GM21390 (cell line): ENCODE data around the gene THRAP3.
"Not testable (repeated sequence)": the region's sequence is repeated elsewhere in the genome, so short reads cannot be mapped to it uniquely, and the experiment has no call there.

Experiments used
- ATAC-seq: cut with Tn5 transposase; IDR thresholded peaks from one replicate; pipeline ENCODE4 v1.9.1; 2021; ENCODE audit not compliant: unreplicated experiment

THRAP3 gene, protein sequence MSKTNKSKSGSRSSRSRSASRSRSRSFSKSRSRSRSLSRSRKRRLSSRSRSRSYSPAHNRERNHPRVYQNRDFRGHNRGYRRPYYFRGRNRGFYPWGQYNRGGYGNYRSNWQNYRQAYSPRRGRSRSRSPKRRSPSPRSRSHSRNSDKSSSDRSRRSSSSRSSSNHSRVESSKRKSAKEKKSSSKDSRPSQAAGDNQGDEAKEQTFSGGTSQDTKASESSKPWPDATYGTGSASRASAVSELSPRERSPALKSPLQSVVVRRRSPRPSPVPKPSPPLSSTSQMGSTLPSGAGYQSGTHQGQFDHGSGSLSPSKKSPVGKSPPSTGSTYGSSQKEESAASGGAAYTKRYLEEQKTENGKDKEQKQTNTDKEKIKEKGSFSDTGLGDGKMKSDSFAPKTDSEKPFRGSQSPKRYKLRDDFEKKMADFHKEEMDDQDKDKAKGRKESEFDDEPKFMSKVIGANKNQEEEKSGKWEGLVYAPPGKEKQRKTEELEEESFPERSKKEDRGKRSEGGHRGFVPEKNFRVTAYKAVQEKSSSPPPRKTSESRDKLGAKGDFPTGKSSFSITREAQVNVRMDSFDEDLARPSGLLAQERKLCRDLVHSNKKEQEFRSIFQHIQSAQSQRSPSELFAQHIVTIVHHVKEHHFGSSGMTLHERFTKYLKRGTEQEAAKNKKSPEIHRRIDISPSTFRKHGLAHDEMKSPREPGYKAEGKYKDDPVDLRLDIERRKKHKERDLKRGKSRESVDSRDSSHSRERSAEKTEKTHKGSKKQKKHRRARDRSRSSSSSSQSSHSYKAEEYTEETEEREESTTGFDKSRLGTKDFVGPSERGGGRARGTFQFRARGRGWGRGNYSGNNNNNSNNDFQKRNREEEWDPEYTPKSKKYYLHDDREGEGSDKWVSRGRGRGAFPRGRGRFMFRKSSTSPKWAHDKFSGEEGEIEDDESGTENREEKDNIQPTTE

DNA sequence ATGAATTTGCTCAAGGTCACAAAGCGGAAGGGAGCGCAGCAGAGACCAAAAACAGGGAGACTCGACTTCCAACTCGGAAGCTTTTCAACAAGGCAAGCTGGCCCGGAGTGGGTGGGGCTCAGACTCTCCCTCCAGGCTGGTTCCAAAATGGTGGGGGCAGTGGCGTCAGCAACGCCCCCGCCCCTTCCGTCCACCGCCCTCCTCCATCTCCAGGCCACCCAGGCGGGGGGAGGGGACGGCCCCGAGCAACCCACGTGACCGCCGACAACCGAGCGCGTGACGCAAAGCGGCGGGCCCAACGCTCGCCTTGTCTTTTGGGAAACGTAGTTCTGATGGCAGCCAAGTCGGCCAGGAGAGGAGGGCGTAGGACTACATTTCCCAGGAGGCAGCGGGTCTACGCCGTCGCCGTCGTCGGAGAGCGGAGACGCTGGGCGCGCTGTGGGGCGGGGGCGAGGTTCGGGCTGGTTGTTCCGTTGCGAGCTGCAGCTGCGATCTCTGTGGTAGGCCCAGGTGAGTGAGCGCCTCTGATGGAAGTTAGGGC lies at the start of gene THRAP3:
TSS of gene THRAP3 (plus strand) at position 448 of the 541 bp plus-strand sequence. CDS start 58,121 bp downstream, outside the sequence.
- peak; percentile 88 for ATAC-seq

DNA sequence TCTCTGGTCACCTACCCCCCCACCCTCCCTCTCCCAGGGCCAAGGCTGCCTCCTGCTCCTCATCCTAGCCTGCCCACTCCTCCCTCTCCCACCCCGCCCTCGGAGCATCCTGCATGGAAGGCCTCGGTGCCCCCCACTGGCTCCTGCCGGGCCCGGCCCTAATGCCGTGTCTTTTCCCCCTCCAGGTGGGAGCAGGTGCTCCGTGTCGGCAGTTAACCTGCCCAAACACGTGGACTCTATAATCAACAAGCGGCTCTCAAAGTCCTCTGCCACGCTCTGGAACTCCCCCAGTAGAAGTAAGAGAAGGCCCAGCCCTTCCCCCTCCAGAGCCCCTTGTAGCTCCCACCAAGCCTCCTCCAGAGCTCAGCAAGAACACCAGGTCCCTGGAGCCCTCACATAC lies 49.5 kb upstream of the THRAP3 start:
- ATAC-seq, result no peak

DNA sequence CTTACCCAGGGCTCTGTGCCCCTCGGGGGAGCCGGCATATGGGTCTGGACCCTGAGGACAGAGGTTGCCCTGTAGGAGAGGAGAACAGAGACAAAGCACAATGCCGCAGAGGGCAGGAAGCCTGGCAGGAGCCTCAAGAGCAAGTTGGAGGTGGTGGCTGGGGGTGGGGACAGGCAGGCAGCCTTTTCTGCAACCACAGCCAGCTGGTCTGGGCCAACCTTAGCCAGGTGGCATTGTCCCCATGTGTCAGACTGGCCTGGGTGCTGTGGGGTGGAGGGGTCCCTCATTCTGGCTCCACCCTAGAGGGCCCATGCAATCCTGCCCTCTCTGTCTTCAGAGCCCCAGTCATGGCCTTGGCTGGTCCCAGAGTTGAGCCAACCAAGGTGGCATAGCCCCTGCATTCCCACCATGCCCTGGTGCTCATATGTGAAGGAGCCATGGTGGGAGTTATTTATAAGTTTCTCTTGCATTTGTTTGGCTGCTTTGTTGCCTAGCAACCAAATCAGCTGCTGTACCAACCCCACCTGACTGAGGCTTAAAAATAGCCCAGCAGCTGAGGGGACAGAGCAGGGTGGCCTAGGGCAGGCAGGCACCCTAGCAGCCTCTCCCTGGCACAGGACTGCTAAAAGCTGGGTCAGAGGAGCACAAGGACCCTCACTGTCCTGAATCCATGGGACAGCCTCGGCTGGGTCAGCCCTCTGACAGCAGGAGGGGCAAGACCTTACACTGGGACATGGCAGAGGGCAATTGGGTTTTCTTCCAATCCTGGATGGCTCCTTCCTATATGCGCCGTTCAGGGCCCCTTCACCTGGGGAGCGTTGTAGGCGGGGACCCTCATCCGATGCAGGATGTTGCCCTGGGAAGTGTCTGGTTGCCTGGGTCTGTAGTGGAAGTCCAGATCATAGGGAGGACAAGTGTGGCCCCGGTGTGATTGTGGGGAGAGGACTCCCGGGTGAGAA lies 48.8 kb upstream of the THRAP3 start:
- no peak for ATAC-seq

DNA sequence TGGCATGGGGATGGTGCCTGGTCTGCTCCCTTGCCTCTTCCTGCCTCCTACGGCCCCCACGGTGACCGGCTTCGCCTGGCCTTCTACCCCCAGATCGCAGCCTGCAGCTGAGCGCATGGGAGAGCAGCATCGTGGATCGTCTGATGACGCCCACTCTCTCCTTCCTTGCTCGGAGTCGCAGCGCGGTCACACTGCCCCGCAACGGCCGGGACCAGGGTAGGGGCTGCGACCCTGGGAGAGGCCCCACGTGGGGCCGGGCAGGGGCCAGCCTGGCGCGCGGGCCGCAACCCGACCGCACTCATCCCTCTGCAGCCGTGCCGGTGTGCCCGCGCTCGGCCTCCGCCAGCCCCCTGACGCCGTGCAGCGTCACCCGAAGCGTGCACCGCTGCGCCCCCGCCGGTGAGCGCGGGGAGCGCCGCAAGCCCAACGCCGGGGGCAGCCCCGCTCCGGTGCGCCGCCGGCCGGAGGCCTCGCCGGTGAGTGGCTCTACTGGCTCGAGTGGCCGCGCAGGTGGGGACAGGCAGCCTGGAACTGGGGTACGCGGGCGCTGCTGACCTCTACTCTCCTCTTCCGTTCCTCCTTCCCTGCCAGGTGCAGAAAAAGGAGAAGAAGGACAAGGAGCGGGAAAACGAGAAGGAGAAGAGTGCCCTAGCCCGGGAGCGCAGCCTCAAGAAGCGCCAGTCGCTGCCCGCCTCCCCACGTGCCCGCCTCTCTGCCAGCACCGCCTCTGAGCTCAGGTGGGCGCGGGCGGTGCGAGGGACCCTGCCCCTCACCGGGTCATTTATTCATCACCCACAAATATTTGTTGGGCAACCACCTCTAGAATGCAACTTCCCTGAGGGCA lies 47.9 kb upstream of the THRAP3 start:
- ATAC-seq, result no peak

DNA sequence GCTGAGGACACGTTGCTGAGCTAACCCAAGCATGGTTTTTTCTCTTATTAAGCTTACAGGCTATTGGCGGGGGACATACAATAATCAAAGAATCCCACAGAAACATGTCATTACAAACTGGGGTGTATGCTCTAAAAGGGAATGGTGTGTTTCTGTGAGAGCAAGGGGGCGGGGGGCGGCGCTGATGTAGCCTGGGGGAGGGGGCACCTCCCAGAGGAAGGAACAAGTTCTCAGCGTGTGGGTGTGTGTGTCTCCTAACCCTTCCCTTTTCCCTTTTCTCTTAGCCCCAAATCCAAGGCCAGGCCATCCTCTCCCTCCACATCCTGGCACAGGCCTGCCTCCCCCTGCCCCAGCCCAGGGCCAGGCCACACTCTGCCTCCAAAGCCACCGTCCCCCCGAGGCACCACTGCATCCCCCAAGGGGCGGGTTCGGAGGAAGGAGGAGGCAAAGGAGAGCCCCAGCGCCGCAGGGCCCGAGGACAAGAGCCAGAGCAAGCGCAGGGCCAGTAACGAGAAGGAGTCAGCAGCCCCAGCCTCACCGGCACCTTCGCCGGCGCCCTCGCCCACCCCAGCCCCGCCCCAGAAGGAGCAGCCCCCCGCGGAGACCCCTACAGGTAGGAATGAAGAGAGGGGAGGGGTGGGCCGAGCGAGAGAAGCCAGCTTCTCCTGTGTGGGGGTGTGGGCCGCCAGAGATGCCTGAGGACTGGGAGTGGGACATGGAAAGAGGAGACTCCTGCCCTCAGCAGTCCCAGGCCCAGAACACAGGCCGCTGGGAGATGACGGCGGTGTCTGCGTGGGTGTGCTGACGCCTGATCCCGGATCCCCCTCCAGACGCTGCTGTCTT lies 46.4 kb upstream of the THRAP3 start:
- ATAC-seq, result no peak

DNA sequence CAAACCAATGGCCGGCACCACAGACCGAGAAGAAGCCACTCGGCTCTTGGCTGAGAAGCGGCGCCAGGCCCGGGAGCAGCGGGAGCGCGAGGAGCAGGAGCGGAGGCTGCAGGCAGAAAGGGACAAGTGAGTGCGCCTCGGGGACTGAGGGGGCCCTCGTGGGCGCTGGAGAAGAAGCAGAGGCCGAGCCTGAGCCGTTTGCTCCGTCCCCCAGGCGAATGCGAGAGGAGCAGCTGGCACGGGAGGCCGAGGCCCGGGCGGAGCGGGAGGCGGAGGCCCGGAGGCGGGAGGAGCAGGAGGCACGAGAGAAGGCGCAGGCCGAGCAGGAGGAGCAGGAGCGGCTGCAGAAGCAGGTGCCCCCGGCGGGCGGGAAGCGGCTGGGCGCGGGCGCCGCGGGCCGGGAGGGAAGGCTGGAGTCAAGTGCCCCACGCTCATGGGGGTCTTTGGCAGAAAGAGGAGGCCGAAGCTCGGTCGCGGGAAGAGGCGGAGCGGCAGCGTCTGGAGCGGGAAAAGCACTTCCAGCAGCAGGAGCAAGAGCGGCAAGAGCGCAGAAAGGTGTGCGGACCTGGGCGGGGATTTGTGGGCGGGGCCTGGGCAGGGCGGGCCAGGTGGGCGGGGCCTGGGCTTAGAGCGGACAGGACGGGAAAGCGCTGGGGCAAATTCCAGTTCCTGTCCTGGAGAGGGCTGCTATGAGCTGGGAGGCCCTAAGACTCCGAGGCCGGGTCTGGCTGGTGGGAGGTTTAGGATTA lies 45.6 kb upstream of the THRAP3 start:
- ATAC-seq, result no peak

DNA sequence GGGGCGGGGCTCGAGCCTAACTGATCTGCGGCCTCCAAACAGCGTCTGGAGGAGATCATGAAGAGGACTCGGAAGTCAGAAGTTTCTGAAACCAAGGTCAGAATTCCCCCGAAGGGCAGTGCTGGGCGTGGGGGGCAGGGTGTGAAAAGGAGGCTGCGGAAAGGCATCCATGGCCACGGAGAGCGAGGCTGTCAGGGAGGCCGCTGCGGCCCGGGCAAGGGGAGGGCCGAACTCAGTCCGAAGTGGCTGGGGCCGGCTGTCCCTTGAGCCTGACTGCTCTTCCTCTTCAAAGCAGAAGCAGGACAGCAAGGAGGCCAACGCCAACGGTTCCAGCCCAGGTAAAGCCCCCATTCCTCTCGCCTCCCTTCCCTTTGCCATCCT lies 45.0 kb upstream of the THRAP3 start:
- no peak for ATAC-seq

DNA sequence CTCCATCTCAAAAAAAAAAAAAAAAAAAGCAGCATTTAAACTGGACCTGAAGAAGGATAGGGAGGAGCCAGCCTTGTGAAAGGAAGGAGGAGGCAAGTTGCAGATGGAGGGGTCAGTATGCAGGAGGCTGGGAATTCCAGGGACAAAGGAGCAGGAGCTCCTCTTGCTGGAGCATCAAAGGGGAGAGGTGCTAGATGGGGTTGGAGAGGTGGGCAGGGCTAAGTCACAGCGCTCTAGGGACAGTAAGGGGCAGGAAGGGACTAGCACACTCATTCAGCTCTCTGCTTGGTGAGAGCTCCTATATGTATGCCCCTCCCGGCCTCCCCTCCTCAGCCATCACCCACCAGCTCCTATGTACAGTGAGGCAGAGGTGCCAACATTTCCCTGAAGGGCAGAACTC lies 41.5 kb upstream of the THRAP3 start:
- ATAC-seq, result no peak

DNA sequence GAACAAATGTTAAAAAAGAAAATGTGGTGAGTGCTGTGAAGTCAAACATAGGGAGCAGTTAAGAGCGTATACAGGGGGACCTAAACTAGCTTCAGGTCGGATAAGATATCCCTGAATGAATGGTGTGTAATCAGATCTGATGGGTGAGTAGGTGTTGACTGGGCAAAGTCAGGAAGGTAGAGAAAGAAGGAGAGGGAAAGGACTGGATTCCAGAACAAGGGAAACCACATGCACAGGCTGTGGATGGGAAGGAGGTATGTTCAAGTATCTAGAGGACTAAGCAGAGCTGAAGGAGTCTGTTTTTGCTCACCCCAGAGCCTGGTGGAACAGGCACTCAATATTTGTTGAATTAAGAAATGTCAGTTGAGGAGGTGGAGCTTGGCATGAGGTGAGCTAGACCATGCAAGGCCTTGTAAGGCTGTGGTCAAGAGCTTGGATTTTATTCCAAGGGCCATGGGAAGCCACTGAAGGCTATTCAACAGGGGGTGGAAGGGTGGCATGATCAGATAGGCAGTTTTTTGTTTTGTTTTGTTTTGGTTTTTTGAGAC lies 40.9 kb upstream of the THRAP3 start:
- ATAC-seq, result no peak

DNA sequence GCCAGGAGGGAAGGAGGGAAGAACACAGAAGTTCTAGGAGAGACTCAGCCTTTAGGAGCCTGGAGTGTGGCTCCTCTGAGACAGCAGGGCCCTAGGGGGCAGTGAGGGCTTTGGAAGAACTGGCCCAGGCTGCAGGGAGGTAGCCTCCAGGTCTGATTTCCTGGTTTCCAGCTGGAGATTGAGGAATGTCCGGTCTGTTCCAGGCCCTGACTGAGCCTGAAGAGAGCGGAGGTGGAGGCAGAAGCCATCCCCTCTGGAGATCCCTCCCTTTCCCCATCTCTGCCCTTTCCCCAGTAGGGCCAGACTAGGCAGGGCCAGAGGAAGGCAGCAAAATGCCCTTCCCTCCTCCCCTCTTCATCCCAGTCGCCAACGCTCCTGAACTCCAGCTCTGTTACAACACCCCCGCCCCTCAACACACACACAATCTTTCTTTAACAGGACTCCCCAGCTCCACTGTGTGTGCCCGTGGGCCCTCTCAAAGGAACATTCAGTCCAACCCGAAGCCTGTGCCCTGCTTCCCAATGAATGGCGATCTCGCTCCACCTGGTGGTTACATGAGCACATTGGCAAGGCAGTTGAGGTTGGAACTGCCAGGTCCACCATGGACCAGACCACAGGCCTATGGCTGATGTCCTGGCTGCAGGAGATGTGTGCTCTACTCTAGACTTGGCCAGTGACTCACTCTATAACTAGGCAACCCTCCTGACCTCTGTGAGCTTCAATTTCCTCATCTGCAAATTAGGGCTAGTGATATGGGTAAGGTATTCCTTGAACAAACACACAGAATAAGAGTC lies 36.2 kb upstream of the THRAP3 start:
- peak; percentile 65 for ATAC-seq

DNA sequence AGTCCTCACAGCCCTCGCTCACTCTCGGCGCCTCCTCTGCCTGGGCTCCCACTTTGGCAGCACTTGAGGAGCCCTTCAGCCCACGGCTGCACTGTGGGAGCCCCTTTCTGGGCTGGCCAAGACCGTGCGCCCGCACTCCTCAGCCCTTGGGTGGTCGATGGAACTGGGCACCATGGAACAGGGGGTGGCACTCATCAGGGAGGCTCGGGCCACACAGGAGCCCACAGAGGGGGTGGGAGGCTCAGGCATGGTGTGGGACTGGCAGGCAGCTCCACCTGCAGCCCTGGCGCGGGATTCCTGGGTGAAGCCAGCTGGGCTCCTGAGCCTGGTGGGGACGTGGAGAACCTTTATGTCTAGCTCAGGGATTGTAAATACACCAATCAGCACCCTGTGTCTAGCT lies 27.4 kb upstream of the THRAP3 start:
- ATAC-seq, result not testable (repeated sequence)

DNA sequence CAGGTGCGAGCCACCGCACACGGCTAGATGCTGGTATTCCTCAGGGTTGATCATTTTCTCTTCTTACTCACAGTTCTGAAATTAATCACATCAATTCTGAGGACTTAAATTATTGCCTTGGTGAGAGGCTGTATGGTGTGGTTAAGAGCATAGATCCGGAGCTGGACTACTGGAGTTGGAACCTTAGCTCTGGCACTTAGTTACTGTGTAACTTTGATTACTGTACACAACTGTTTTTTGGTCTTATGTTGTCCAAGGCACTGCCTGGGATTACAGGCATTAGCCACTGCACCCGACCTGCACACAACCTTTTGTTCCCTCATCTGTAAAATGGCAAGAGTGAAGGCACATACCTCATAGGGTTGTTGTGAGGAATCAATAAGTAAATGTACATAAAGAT lies 25.6 kb upstream of the THRAP3 start:
- no peak for ATAC-seq

DNA sequence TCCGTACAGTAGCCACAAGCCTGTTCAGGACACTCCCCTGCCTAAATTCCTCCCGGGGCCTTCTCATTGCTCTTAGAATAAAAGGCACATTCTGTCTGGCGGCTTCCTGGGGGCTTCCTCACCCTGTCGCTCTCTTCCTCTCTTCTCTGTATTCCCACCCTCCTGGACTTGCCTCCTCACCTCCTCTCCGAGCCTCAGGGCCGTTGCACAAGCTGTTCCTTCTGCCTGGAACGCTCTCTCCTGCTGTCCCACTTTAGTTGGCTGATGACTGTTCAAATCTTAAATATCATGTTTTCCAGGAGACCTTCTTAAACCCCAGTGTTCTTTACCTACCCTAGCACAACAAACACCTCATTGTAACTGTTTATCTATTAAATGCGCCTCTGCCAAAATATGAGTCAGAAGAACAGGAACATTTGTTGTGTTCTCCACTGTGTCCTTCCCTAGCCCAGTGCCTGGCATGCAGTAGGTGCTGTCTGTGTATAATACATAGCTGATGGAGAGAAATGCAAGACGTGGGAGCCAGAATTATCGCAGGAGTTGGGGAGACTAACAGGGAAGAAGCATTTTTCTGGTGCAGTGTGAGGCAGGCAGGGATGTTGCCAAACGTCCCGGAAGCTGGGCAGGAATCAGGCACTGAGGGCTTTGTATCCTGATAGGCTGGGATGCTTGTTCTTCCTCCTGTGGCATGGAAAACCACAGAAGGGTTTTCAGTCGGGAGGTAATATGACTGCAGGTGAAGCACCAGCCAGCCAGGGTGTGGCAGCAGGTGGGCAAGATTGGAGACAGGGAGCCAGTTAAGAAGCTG lies 24.1 kb upstream of the THRAP3 start:
- ATAC-seq, result no peak

DNA sequence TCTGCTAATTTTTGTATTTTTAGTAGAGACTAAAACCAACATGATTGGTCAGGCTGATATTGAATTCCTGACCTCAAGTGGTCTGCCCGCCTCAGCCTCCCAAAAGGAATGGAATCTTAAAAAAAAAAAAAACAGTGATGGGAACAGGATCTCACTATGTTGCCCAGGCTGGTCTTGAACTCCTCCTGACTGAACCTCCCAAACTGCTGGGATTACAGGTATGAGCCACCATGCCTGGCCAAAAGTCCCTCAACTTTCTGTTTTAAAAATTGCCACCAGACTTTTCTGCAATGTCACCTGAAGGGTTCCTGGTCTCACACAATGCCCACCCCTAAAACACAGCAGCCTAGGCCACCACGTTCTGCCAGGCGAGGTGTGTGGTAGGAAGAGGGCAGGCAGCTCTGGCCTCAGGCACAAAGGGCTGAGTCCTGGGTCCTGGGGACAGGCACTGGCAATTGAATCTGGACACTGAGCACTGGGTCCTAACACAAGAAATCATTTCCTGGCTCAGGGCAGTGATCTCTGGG lies 21.2 kb upstream of the THRAP3 start:
- no peak for ATAC-seq

DNA sequence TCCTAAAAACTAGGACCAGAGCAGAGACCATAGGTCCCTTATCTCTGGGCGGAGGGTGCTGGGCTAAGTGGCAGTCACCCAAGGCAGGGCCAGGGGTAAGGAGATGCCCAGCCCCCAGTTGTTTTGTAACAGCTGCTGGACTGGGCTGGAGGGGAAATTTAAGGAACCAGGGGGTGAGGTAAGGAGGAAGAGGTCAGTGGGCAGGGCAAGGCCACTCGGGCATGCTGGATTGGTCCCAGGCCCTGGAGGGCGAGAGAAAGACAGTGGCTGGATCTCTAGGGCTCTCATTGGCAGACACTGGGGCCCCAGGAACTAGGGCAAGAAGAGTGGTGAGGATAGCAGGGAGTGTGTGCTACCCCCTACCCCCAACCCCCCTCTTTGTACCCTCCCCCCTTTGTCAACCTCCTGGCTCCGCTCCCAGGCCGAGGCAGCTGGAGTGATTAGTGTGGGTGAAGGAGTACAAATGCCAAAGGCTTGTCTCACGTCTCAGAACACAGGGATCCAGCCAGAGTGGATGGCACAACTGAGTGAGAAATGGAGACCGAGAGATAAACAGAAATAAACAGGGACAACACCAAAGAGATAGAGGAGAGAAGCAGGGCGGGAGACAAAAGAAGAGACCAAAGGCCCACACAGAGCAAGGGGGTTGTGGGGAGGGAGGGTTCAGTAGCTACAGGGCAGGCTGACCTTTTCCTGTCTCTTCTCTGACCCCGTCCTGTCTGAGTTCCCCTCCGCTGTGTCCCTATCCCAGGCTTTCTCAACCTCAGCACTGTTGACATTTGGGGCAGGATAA lies 20.5 kb upstream of the THRAP3 start:
- ATAC-seq, result no peak
